Esophagus mucosa (tissue), 1 donor: ENCODE data around the gene KCNK6. TPM values are rescaled to one million over a fixed set of nuclear protein-coding genes. Genes with fewer than 3 reads are reported as not detected.
A peak's percentile ranks its signal among the peaks of the same experiment; 100 is the strongest.

Experiments
- ATAC-seq: fragments of 200-7000 bp; cut with Tn5 transposase; one replicate; pipeline ENCODE4 v1.9.1; 2020
- total RNA-seq: library from RNA; stranded (reverse); gene quantifications from one replicate; pipeline ENCODE4 v1.2.4, GENCODE V29; 2023
- donor health status: DM: yes; HTN: yes; CAD: no.

The KCNK6 gene
- total RNA-seq, 1 donor from 2014 or later: 22.8 TPM

GRCh38 chr19:38298821-38299680 is 20.6 kb upstream of the KCNK6 start:
- ATAC-seq: no peak

- ATAC-seq: peak; percentile 86
These were observed 15.9 kb upstream of the KCNK6 start, which contains the start of gene C19orf33 for GRCh38 chr19:38303517-38304351. TSS of gene C19orf33 (plus strand) at chr19:38304251. CDS start at chr19:38304262, 11 bp downstream.

GRCh38 chr19:38304352-38304865 is 15.2 kb upstream of the KCNK6 start:
- peak; percentile 2 for ATAC-seq

GRCh38 chr19:38304866-38305429 is 14.7 kb upstream of the KCNK6 start:
- peak; percentile 74 for ATAC-seq

- no peak for ATAC-seq
These were observed 13.4 kb upstream of the KCNK6 start for GRCh38 chr19:38306236-38306635.

- ATAC-seq: no peak
These were observed 12.6 kb upstream of the KCNK6 start for GRCh38 chr19:38307076-38307475.

- ATAC-seq: no peak
These were observed 12.0 kb upstream of the KCNK6 start for GRCh38 chr19:38307597-38307996.

- ATAC-seq: no peak
These were observed 11.5 kb upstream of the KCNK6 start for GRCh38 chr19:38308006-38308766.

GRCh38 chr19:38308926-38309614 is 10.6 kb upstream of the KCNK6 start:
- no peak for ATAC-seq

- ATAC-seq: no peak
These were observed 9.9 kb upstream of the KCNK6 start for GRCh38 chr19:38309615-38310278.

GRCh38 chr19:38310279-38310670 is 9.4 kb upstream of the KCNK6 start:
- no peak for ATAC-seq

GRCh38 chr19:38310986-38311385 is 8.7 kb upstream of the KCNK6 start:
- ATAC-seq: no peak

- ATAC-seq: peak; percentile 89
These were observed 3.8 kb upstream of the KCNK6 start, which contains the start of gene YIF1B for GRCh38 chr19:38315657-38316476. TSS of gene YIF1B (minus strand) at chr19:38315947. CDS start at chr19:38315917, 30 bp downstream.

- no peak for ATAC-seq
These were observed 3.1 kb upstream of the KCNK6 start for GRCh38 chr19:38316477-38317067.

- ATAC-seq: no peak
These were observed 2.5 kb upstream of the KCNK6 start for GRCh38 chr19:38317104-38317612.

- ATAC-seq: peak; percentile 17
These were observed 985 bp upstream of the KCNK6 start for GRCh38 chr19:38318660-38319059.

GRCh38 chr19:38320969-38321339 is 1.3 kb downstream of the KCNK6 start:
- no peak for ATAC-seq

- peak; percentile 67 for ATAC-seq
These were observed 2.1 kb downstream of the KCNK6 start for GRCh38 chr19:38321646-38322196.

GRCh38 chr19:38323291-38323690 is 3.6 kb downstream of the KCNK6 start:
- no peak for ATAC-seq
